Type B pancreatic cell (in vitro differentiated cells): ENCODE data around the gene ATIC. TPM values are rescaled to one million over a fixed set of nuclear protein-coding genes. Genes with fewer than 3 reads are reported as not detected.

Experiments
- DNase-seq: peaks from one replicate; pipeline ENCODE4 v3.0.0; 2021; ENCODE audit warnings: mixed read lengths; ENCODE audit not compliant: unreplicated experiment; ENCODE audit errors: extremely low spot score
- H3K27ac Mint-ChIP-seq: 2 replicates; pipeline ENCODE4 v1.8.0; 2021; ENCODE audit warnings: mild to moderate bottlenecking, mixed read lengths
- H3K27me3 Mint-ChIP-seq: 2 replicates; pipeline ENCODE4 v1.8.0; 2021; ENCODE audit warnings: mixed read lengths
- H3K36me3 Mint-ChIP-seq: 2 replicates; pipeline ENCODE4 v1.8.0; 2021; ENCODE audit warnings: mixed read lengths
- H3K4me1 Mint-ChIP-seq: one replicate; pipeline ENCODE4 v1.8.0; 2021; ENCODE audit warnings: mixed read lengths; ENCODE audit not compliant: unreplicated experiment
- H3K4me3 Mint-ChIP-seq: 2 replicates; pipeline ENCODE4 v1.8.0; 2021; ENCODE audit warnings: mild to moderate bottlenecking, mixed read lengths
- H3K9me3 Mint-ChIP-seq: 2 replicates; pipeline ENCODE4 v1.8.0; 2021; ENCODE audit warnings: mixed read lengths
- total RNA-seq: library from RNA; stranded (reverse); gene quantifications from 2 replicates; pipeline ENCODE4 v1.2.1, GENCODE V29; 2021; ENCODE audit warnings: low replicate concordance
- TF ChIP-seq, protein P1 (sequence below): fragments of 200-600 bp; sonication (generic); conservative IDR thresholded peaks from 2 replicates; pipeline ENCODE4 v1.5.0; 2021; ENCODE audit warnings: antibody characterized with exemption, mild to moderate bottlenecking

ATIC gene
- total RNA-seq, 1 donor from 2014 or later: 152 TPM

DNA sequence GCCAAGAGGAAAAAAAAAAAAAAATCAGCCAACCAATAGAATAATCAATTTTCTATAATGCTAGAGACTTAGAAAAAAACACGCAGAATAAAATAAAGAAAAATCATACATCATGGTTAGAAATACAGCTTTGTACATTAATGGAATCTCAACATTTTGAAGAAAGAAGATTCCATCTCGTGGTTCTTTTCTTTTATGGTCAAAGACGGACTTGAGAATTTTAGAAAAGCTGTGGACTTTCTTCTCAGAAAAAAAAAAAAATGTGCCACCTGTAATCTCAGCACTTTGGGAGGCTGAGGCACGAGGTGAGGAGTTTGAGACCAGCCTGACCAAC is 41.8 kb upstream of the ATIC start:
- TF ChIP-seq, protein P1, sequence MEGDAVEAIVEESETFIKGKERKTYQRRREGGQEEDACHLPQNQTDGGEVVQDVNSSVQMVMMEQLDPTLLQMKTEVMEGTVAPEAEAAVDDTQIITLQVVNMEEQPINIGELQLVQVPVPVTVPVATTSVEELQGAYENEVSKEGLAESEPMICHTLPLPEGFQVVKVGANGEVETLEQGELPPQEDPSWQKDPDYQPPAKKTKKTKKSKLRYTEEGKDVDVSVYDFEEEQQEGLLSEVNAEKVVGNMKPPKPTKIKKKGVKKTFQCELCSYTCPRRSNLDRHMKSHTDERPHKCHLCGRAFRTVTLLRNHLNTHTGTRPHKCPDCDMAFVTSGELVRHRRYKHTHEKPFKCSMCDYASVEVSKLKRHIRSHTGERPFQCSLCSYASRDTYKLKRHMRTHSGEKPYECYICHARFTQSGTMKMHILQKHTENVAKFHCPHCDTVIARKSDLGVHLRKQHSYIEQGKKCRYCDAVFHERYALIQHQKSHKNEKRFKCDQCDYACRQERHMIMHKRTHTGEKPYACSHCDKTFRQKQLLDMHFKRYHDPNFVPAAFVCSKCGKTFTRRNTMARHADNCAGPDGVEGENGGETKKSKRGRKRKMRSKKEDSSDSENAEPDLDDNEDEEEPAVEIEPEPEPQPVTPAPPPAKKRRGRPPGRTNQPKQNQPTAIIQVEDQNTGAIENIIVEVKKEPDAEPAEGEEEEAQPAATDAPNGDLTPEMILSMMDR: peak; percentile 2
- H3K27ac Mint-ChIP-seq: no peak overlapping the region
- H3K4me3 Mint-ChIP-seq: no peak overlapping the region
- H3K27me3 Mint-ChIP-seq: no peaks in the 10 kb centered on the region
- H3K4me1 Mint-ChIP-seq: no peaks in the 10 kb centered on the region
- no peaks in the 10 kb centered on the region for H3K9me3 Mint-ChIP-seq
- H3K36me3 Mint-ChIP-seq: no peaks in the 10 kb centered on the region
- no peak for DNase-seq

DNA sequence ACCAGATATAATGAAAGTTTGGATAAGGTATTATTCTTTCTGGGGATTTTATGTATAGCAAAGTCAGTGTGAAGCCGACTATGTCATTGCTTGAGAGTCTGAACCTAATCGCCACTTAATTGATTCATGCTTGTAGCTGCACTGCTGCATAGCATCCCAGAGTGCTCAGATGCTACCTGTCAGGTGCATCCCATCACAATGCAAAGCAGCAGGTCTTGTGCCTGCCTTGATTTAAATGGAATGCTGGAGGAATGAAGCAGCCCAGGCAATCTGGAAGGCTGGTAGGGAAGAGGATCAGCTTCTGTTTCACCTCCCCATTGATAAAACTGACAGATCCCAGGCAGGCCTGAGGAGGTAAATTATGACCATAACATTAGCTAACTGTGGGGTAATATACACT is 40.4 kb upstream of the ATIC start:
- Mint-ChIP-seq H3K27me3 (no peaks in the 10 kb centered on the region), H3K4me1 (no peaks in the 10 kb centered on the region), H3K9me3 (no peaks in the 10 kb centered on the region), H3K27ac (no peak overlapping the region), H3K36me3 (no peaks in the 10 kb centered on the region), H3K4me3 (no peak overlapping the region)
- DNase-seq: no peak
- TF ChIP-seq, protein P1: no peak

DNA sequence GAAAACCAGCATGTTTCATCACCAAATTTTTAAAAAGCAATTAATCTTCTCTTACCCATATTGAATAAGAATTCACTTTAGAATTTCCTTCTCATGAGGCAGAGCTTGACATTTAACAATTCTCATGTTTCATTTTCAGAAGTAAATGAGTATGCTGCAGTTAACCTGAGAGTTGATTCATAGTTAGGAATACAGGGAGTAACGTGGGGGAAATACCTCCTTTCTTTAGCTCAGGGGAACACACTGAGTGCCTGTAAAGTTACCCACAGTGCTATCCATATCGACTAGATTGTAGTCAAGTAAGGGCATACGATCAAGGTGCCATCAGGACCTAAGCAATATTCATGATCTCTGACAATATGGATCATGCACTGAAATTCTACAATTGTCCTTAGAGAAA is 38.9 kb upstream of the ATIC start:
- Mint-ChIP-seq H3K4me3 (no peak overlapping the region), H3K4me1 (no peaks in the 10 kb centered on the region), H3K27me3 (no peaks in the 10 kb centered on the region), H3K27ac (no peak overlapping the region), H3K36me3 (no peaks in the 10 kb centered on the region), H3K9me3 (no peaks in the 10 kb centered on the region)
- no peak for DNase-seq
- TF ChIP-seq, protein P1: no peak

DNA sequence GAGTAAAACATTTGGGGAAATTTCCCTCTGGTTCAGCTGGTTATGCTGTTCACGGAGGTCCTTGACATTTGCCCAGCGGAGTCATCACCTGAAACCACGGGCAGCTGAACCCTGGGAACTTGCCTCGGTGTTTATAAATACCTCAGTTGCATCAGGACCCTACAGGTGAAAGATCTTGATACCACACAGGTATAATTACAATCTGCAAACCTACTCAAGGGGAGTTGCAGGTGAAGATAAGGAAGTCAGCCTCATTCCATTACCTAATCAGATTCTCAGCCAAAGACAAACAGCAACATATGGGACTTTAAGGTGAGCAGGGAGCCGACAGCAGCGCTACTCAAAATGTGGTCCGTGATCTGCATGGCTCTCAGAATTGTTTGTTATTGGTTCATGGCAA is 37.0 kb upstream of the ATIC start:
- Mint-ChIP-seq H3K4me1 (no peaks in the 10 kb centered on the region), H3K4me3 (no peak overlapping the region), H3K9me3 (no peaks in the 10 kb centered on the region), H3K27ac (peak overlapping the region; percentile 35), H3K36me3 (no peaks in the 10 kb centered on the region), H3K27me3 (no peaks in the 10 kb centered on the region)
- DNase-seq: no peak
- TF ChIP-seq, protein P1: no peak

DNA sequence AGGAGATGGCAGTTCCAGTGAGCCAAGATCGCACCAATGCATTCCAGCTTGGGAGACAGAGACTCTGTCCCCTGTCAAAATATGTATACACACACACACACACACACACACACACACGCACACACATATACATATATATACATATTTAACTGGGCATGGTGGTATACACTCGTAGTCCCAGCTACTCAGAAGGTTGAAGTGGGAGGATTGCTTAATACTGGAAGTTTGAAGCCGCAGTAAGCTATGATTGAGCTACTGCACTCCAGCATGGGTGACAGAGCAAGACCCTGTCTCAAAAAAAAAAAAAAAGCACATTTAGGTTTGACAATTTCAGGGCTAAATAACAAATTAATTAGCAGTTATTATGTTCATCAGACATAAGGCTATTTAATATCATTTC is 36.0 kb upstream of the ATIC start:
- no peak for DNase-seq
- H3K4me3 Mint-ChIP-seq: no peak overlapping the region
- TF ChIP-seq, protein P1: no peak
- no peaks in the 10 kb centered on the region for H3K9me3 Mint-ChIP-seq
- H3K4me1 Mint-ChIP-seq: no peaks in the 10 kb centered on the region
- no peaks in the 10 kb centered on the region for H3K36me3 Mint-ChIP-seq
- H3K27ac Mint-ChIP-seq: no peak overlapping the region
- H3K27me3 Mint-ChIP-seq: no peaks in the 10 kb centered on the region

DNA sequence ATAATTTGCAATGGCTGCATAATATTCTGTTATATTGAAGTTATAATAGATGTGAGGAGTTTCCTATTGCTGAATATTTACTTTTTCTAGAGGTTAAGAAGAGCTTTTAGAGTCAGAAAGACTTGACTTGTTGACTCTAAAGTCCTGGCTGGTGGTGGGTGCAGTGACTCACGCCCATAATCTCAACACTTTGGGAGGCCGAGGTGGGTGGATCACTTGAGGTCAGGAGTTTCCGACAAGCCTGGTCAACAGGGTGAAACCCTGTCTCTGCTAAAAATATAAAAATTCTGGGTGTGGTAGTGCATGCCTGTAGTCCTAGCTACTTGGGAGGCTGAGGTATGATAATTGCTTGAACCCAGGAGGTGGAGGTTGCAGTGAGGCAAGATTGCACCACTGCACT is 33.9 kb upstream of the ATIC start:
- TF ChIP-seq, protein P1: no peak
- no peaks in the 10 kb centered on the region for H3K4me1 Mint-ChIP-seq
- no peaks in the 10 kb centered on the region for H3K36me3 Mint-ChIP-seq
- H3K27ac Mint-ChIP-seq: no peak overlapping the region
- no peak overlapping the region for H3K4me3 Mint-ChIP-seq
- no peaks in the 10 kb centered on the region for H3K27me3 Mint-ChIP-seq
- no peaks in the 10 kb centered on the region for H3K9me3 Mint-ChIP-seq
- DNase-seq: no peak
